Thyroid gland (tissue), 4 donors: ENCODE measurements around the gene DOLK. TPM values are rescaled to one million over a fixed set of nuclear protein-coding genes. Genes with fewer than 3 reads are reported as not detected.
A peak's percentile ranks its signal among the peaks of the same experiment; 100 is the strongest.

ENCODE experiments used
- DNase-seq, 2 donors: peaks; one replicate each; pipeline ENCODE4 v3.0.0-alpha.2; 2019
- H3K27ac ChIP-seq, 3 donors: fragments of 200-600 bp; sonication (generic); 1 replicate in 2 of 3; 2 replicates in 1 of 3; pipeline ENCODE4 v1.5.1; 2016 to 2019; ENCODE audit warnings: mild to moderate bottlenecking in 1 of 3, moderate library complexity in 1 of 3
- H3K27me3 ChIP-seq: fragments of 200-600 bp; sonication (generic); one replicate; pipeline ENCODE4 v1.5.1; 2019
- H3K36me3 ChIP-seq, 2 donors: fragments of 200-600 bp; sonication (generic); one replicate each; pipeline ENCODE4 v1.5.1; 2016 to 2019
- H3K4me1 ChIP-seq, 2 donors: fragments of 200-600 bp; sonication (generic); one replicate each; pipeline ENCODE4 v1.5.1; 2017 to 2019
- H3K4me3 ChIP-seq, 3 donors: fragments of 200-600 bp; sonication (generic); replicated peaks in 1 of 3; 1 replicate in 2 of 3; 2 replicates in 1 of 3; pipeline ENCODE4 v1.5.1; 2016; ENCODE audit warnings: mild to moderate bottlenecking in 1 of 3
- H3K9me3 ChIP-seq: fragments of 200-600 bp; sonication (generic); one replicate; pipeline ENCODE4 v1.5.1; 2017
- POLR2A ChIP-seq, 2 donors: fragments of 450-650 bp; IDR thresholded peaks; one replicate each; pipeline ENCODE4 v1.6.1; 2017; ENCODE audit warnings: antibody characterized with exemption in 2 of 2, mild to moderate bottlenecking in 2 of 2, moderate library complexity in 1 of 2
- WGBS, 2 donors: methylation state at CpG; one replicate each; pipeline ENCODE4 v1.1.5; 2017; 5-methylcytosine and 5-hydroxymethylcytosine counted together
- intact Hi-C: fragments of 100-400 bp; cut with DNase I; formaldehyde crosslinking; loops from one replicate; pipeline ENCODE4 v1.15.1; 2023
- total RNA-seq, 4 donors: library from RNA; depleted of rRNA; stranded (reverse); fragments of >200 nt; gene quantifications; one replicate each; pipeline ENCODE4 v1.2.3, GENCODE V29; 2016
- TF ChIP-seq, protein P1 (sequence below), 6 experiments: fragments of 200-600 bp in 3 of 6; fragments of 450-650 bp in 3 of 6; sonication (generic) in 3 of 6; IDR thresholded peaks; one replicate each; pipeline ENCODE4 v1.5.1; 2016 to 2019; ENCODE audit warnings: antibody characterized with exemption in 6 of 6, mild to moderate bottlenecking in 2 of 6, inconsistent platforms in 1 of 6, moderate library complexity in 1 of 6

Gene DOLK
- total RNA-seq, 4 donors from 2014 or later: 21.1 to 25.2 (median 22.2) TPM

- intact Hi-C loops: no loop called here
- H3K4me3 ChIP-seq: no peak overlapping the region
- peak overlapping the region in 2 of 3 donors; percentile 61 to 71 for H3K27ac ChIP-seq
- peaks cover 11 to 12% of the 10 kb centered on the region in 2 donors for H3K36me3 ChIP-seq
- no peaks in the 10 kb centered on the region for H3K9me3 ChIP-seq
- no peak for DNase-seq
- WGBS, 2 donors: 98 to 100% methylated on average over 2 of the region's 2 CpGs
- peaks cover 0 to 30% of the 10 kb centered on the region in 2 donors for H3K4me1 ChIP-seq
- no peaks in the 10 kb centered on the region for H3K27me3 ChIP-seq
- TF ChIP-seq, protein P1, sequence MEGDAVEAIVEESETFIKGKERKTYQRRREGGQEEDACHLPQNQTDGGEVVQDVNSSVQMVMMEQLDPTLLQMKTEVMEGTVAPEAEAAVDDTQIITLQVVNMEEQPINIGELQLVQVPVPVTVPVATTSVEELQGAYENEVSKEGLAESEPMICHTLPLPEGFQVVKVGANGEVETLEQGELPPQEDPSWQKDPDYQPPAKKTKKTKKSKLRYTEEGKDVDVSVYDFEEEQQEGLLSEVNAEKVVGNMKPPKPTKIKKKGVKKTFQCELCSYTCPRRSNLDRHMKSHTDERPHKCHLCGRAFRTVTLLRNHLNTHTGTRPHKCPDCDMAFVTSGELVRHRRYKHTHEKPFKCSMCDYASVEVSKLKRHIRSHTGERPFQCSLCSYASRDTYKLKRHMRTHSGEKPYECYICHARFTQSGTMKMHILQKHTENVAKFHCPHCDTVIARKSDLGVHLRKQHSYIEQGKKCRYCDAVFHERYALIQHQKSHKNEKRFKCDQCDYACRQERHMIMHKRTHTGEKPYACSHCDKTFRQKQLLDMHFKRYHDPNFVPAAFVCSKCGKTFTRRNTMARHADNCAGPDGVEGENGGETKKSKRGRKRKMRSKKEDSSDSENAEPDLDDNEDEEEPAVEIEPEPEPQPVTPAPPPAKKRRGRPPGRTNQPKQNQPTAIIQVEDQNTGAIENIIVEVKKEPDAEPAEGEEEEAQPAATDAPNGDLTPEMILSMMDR (IDR thresholded peaks at IDR 0.05): no peak
- TF ChIP-seq POLR2A (IDR thresholded peaks at IDR 0.05): no peak
These were observed 44.3 kb downstream of the DOLK start for GRCh38 chr9:128903079-128903461.

GRCh38 chr9:128902351-128903078, 44.9 kb downstream of the DOLK start:
- intact Hi-C loops: no loop called here
- H3K4me3 ChIP-seq: no peak overlapping the region
- H3K36me3 ChIP-seq: peaks cover 5 to 7% of the 10 kb centered on the region in 2 donors
- peak in 1 of 2 donors; percentile 54 for DNase-seq
- TF ChIP-seq, protein P1 (IDR thresholded peaks at IDR 0.05): no peak
- no peak for TF ChIP-seq POLR2A (IDR thresholded peaks at IDR 0.05)
- H3K9me3 ChIP-seq: no peaks in the 10 kb centered on the region
- H3K27ac ChIP-seq: peak overlapping the region; percentile 22 to 71 (median 61)
- H3K27me3 ChIP-seq: no peaks in the 10 kb centered on the region
- peaks cover 0 to 30% of the 10 kb centered on the region in 2 donors for H3K4me1 ChIP-seq
- WGBS, 2 donors: 81 to 88% methylated on average over 14 to 16 of the region's 23 CpGs

DNA sequence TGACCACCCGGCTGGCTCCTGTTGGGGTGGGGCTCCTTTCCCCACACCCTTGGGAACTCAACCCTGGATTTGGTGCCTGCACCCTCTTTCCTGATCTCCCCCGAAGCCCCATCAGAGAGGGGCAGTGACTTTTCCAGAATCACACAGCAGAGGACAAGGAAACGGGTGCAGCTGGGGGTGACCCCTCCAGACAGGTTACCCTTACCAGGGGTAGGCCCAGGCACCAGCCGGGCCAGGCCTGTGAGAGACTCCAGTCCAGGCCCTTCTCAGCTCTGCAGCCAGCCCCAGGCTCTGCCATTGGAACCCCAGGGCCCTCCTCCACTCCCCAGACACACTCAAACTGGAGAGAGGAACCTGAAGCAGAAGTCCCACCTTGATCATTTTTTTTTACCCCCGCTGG, 45.6 kb downstream of the DOLK start:
- DNase-seq: no peak
- peak overlapping the region; percentile 29 to 71 (median 39) for H3K27ac ChIP-seq
- peaks cover 2 to 8% of the 10 kb centered on the region in 2 donors for H3K36me3 ChIP-seq
- H3K4me1 ChIP-seq: peaks cover 0 to 30% of the 10 kb centered on the region in 2 donors
- intact Hi-C loops: no loop called here
- no peaks in the 10 kb centered on the region for H3K9me3 ChIP-seq
- H3K4me3 ChIP-seq: no peak overlapping the region
- WGBS, 2 donors: 93 to 94% methylated on average over 3 to 5 of the region's 5 CpGs
- no peak for TF ChIP-seq POLR2A (IDR thresholded peaks at IDR 0.05)
- TF ChIP-seq, protein P1 (IDR thresholded peaks at IDR 0.05): no peak
- no peaks in the 10 kb centered on the region for H3K27me3 ChIP-seq

- Histone ChIP-seq H3K4me1 (peaks cover 0 to 30% of the 10 kb centered on the region in 2 donors), H3K27me3 (no peaks in the 10 kb centered on the region), H3K4me3 (no peak overlapping the region), H3K9me3 (no peaks in the 10 kb centered on the region), H3K27ac (peak overlapping the region in 2 of 3 donors; percentile 29 to 71), H3K36me3 (peaks cover 2 to 11% of the 10 kb centered on the region in 2 donors)
- intact Hi-C loops: no loop called here
- TF ChIP-seq POLR2A (IDR thresholded peaks at IDR 0.05): no peak
- TF ChIP-seq, protein P1 (IDR thresholded peaks at IDR 0.05): no peak
- no peak for DNase-seq
- 80 to 90% methylated on average over 7 of the region's 7 CpGs for WGBS, 2 donors
These were observed 46.0 kb downstream of the DOLK start for GRCh38 chr9:128901379-128901778.
